ENCODE data around the gene REEP5. TPM values are rescaled to one million over a fixed set of nuclear protein-coding genes. Genes with fewer than 3 reads are reported as not detected.

REEP5 gene
- total and polyA plus RNA-seq, 2 of the 13 experiments (the other 11 are each of a cell fraction or from before 2014, with no cell fraction given) = 49.4 to 239 TPM

DNA sequence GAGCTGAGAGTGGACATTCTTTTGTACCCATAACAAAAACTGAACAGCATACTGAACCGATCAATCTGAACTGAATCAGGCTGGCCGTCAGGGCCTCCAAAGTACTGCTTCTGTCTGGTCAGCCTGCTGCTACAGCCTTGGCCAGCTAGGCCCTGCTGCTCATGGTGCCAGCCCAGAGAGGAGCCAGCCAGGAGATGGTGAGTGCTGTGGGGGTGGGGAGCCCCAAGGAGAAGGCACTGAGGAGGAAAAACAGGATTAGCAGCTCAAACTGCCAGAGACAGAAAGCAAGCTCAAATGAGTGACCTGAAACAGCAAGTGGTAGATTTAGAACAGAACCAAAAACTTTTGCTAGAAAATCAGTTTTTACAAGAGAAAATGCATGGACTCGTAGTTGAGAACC is 37.0 kb downstream of the REEP5 start (continued):
- TF ChIP-seq, protein P1, sequence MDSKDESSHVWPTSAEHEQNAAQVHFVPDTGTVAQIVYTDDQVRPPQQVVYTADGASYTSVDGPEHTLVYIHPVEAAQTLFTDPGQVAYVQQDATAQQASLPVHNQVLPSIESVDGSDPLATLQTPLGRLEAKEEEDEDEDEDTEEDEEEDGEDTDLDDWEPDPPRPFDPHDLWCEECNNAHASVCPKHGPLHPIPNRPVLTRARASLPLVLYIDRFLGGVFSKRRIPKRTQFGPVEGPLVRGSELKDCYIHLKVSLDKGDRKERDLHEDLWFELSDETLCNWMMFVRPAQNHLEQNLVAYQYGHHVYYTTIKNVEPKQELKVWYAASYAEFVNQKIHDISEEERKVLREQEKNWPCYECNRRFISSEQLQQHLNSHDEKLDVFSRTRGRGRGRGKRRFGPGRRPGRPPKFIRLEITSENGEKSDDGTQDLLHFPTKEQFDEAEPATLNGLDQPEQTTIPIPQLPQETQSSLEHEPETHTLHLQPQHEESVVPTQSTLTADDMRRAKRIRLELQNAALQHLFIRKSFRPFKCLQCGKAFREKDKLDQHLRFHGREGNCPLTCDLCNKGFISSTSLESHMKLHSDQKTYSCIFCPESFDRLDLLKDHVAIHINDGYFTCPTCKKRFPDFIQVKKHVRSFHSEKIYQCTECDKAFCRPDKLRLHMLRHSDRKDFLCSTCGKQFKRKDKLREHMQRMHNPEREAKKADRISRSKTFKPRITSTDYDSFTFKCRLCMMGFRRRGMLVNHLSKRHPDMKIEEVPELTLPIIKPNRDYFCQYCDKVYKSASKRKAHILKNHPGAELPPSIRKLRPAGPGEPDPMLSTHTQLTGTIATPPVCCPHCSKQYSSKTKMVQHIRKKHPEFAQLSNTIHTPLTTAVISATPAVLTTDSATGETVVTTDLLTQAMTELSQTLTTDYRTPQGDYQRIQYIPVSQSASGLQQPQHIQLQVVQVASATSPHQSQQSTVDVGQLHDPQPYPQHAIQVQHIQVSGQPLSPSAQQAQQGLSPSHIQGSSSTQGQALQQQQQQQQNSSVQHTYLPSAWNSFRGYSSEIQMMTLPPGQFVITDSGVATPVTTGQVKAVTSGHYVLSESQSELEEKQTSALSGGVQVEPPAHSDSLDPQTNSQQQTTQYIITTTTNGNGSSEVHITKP (CRISPR knock-in tag; IDR thresholded peaks at IDR 0.05; ENCODE audit: low read depth) = no peak
- TF ChIP-seq SPEN (CRISPR knock-in tag; IDR thresholded peaks at IDR 0.05; ENCODE audit: low read depth) = no peak
- no peak for TF ChIP-seq ADNP (CRISPR knock-in tag; IDR thresholded peaks at IDR 0.05)
- TF ChIP-seq SOX5 (CRISPR knock-in tag; IDR thresholded peaks at IDR 0.05; ENCODE audit: borderline replicate concordance) = no peak

- Histone ChIP-seq H3K4me3 (replicated peaks in 1 of 3; ENCODE audit: insufficient read depth in 1 of 3, low read depth in 2 of 3, low read length in 3 of 3) (no peak overlapping the region), H2AFZ (ENCODE audit: low read length) (no peak overlapping the region), H3K4me2 (ENCODE audit: low read depth, low read length) (no peak overlapping the region), H3K9ac (ENCODE audit: insufficient read depth, low read depth, low read length) (no peak overlapping the region), H3K27ac (ENCODE audit: extremely low read length, insufficient read depth, low read length) (no peak overlapping the region), H3K4me1 (ENCODE audit: insufficient read depth, low read length) (no peaks in the 10 kb centered on the region), H3K27me3 (ENCODE audit: control insufficient read depth in 1 of 2, insufficient read depth in 2 of 2, low read length in 2 of 2) (no peaks in the 10 kb centered on the region; a peak in 1 of 5 replicates), H3K9me3 (ENCODE audit: low read length) (no peaks in the 10 kb centered on the region), H3K36me3 (replicated peaks in 1 of 2; ENCODE audit: control insufficient read depth in 1 of 2, insufficient read depth in 2 of 2, low read length in 2 of 2) (peaks cover 22 to 73% of the 10 kb centered on the region in 2 experiments), H4K20me1 (ENCODE audit: insufficient read depth, low read length) (no peaks in the 10 kb centered on the region; the same call in 1 of the 2 replicates), H3K79me2 (ENCODE audit: insufficient read depth, low read length) (no peaks in the 10 kb centered on the region)
- intact Hi-C loops (cut with micrococcal nuclease; ENCODE audit: unreplicated experiment) = no loop called here
- in situ Hi-C loops (cut with HindIII; ENCODE audit: extremely low pct_ligation_motif_present, low pct_unique_long_range_greater_than_20kb) = no loop called here
- POLR2A ChIA-PET = no interaction called here
- ATAC-seq (no peak), DNase-seq (ENCODE audit: low spot score) (no peak), FAIRE-seq (no peak)
- 100% methylated on average over 2 of the region's 2 CpGs for WGBS (ENCODE audit: low lambda C conversion rate)
- TF ChIP-seq PHF8 (CRISPR knock-in tag; IDR thresholded peaks at IDR 0.05) (no peak), SRF (IDR thresholded peaks at IDR 0.05; ENCODE audit: low read depth, low read length) (no peak)
- BruUV-seq (replicated peaks) = no TSS peak
- CTCF ChIA-PET (ENCODE audit: low intra/inter-chr PET ratio, low total read pairs) = no interaction called here
Measured at GRCh38 chr5:112883192-112883591, 38.8 kb downstream of the REEP5 start.
